H7 (cell line): ENCODE measurements around the gene RREB1. TPM values are rescaled to one million over a fixed set of nuclear protein-coding genes. Genes with fewer than 3 reads are reported as not detected.

Experiments
- DNase-seq: peaks from one replicate; pipeline ENCODE4 v3.0.0; 2012
- H3K27me3 ChIP-seq: 2 replicates; pipeline ENCODE4 v1.6.0; 2011; ENCODE audit warnings: mild to moderate bottlenecking, low read length; ENCODE audit not compliant: control insufficient read depth, insufficient read depth
- H3K36me3 ChIP-seq: replicated peaks from 2 replicates; pipeline ENCODE4 v1.5.1; 2011; ENCODE audit warnings: low read length; ENCODE audit not compliant: control insufficient read depth, insufficient read depth
- H3K4me3 ChIP-seq: 2 replicates; pipeline ENCODE4 v1.5.1; 2011; ENCODE audit warnings: low read depth, mild to moderate bottlenecking, control low read depth, low read length, moderate library complexity; ENCODE audit not compliant: insufficient read depth
- total RNA-seq: library from RNA; depleted of rRNA; stranded (reverse); fragments of >200 nt; shearing (Covaris generic); gene quantifications from 2 replicates; pipeline ENCODE4 v1.2.3, GENCODE V29; 2014; rRNA removed

RREB1 gene
- total RNA-seq, 1 experiment from 2014 or later: 24.2 TPM

DNA sequence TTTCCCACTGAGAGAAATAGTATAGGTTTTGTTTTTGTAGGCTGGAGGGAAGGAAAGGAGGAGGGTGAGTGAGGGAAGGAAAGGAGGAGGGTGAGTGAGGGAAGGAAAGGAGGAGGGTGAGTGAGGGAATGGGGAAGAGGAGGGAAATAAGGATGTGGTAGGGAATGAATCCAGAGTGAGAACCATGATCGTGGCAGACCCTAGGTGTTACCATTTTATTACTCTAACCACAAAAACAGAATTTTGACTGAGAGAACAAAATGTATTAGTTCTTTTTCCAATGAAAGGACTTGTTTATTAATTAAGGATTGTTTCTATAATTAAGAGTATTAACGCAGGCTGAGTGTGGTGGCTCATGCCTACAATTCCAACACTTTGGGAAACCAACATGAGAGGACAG, 188.8 kb downstream of the RREB1 start:
- Histone ChIP-seq H3K27me3 (no peaks in the 10 kb centered on the region), H3K4me3 (no peak overlapping the region), H3K36me3 (peaks cover 18% of the 10 kb centered on the region)
- DNase-seq: no peak

DNA sequence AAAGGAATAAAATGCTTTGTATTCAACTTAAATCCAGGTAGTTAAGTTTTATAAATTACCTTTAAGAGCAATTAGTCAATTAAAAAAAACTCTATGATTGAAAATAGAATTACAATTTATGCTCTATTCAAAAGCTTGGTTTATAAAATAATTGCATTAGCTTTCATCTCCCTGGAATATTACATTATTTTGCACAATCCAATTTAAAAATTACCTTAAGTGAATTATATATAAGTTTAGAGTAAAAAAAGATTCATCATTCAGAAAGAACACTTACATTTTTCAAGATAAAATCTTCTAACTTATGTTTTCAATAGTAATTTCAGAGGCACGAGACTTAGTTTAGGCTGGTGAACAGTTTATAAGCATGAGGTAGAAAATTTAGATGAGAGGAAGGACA, 190.4 kb downstream of the RREB1 start:
- Histone ChIP-seq H3K27me3 (no peaks in the 10 kb centered on the region), H3K4me3 (no peak overlapping the region), H3K36me3 (peaks cover 13% of the 10 kb centered on the region)
- no peak for DNase-seq

DNA sequence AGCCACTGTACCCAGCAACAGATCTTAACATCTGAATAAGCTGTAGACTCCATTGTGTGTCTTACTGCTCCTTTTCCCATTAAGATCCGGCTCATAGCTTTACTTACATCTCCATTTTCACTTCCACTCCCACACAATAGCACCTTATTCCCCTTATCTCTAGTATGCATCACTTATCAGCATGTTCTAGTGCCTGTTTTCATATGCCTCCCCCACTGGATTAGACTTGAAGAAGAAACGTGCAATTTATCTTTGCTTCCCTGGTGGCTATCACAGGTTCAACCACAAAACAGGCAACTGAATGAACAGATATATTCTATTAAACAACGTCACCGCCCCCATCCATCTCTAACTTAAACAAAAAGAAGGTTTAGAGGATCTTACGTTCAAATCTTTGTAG, 193.2 kb downstream of the RREB1 start:
- peaks cover 23% of the 10 kb centered on the region for H3K36me3 ChIP-seq
- DNase-seq: no peak
- no peaks in the 10 kb centered on the region for H3K27me3 ChIP-seq

More for the DNA sequence above, 193.2 kb downstream of the RREB1 start:
- H3K4me3 ChIP-seq: no peak overlapping the region

Other genes starting within 250 kb of the RREB1 start
- 49.6 and 55.3 TPM in 2 replicates for gene SSR1, start 205.2 kb downstream of the RREB1 start, total RNA-seq